DMS 273 treated with DMSO at 0.1 percent for 48 hours (cell line): Measurements from ENCODE around the gene NOL8.

Source experiments
- DNase-seq: peaks from one replicate; lab custom pipeline; 2025; lab: John Stamatoyannopoulos, UW

NOL8 gene

GRCh38 chr9:92325269-92325990 is at the start of gene NOL8, which contains the start of gene CENPP:
NOL8 (minus strand) TSS chr9:92325350; CDS start chr9:92324161, 1,189 bp downstream.
CENPP (plus strand) TSS chr9:92325953.
- DNase-seq: peak; percentile 84

GRCh38 chr9:92373167-92373566 is 48.0 kb upstream of the NOL8 start:
- DNase-seq: no peak

GRCh38 chr9:92369075-92369474 is 43.9 kb upstream of the NOL8 start:
- no peak for DNase-seq

GRCh38 chr9:92360083-92360482 is 34.9 kb upstream of the NOL8 start:
- no peak for DNase-seq

GRCh38 chr9:92359394-92359995 is 34.3 kb upstream of the NOL8 start:
- DNase-seq: no peak

GRCh38 chr9:92353051-92353450 is 27.9 kb upstream of the NOL8 start:
- no peak for DNase-seq

- no peak for DNase-seq
Measured at GRCh38 chr9:92350740-92351133, 25.6 kb upstream of the NOL8 start.

- DNase-seq: no peak
Measured at GRCh38 chr9:92349771-92350739, 24.9 kb upstream of the NOL8 start.

GRCh38 chr9:92345582-92345981 is 20.4 kb upstream of the NOL8 start:
- DNase-seq: no peak

GRCh38 chr9:92342825-92343488 is 17.8 kb upstream of the NOL8 start:
- DNase-seq: no peak

GRCh38 chr9:92341578-92341977 is 16.4 kb upstream of the NOL8 start:
- no peak for DNase-seq

- DNase-seq: no peak
Measured at GRCh38 chr9:92333282-92333634, 8.1 kb upstream of the NOL8 start.

- no peak for DNase-seq
Measured at GRCh38 chr9:92332577-92333281, 7.6 kb upstream of the NOL8 start.

GRCh38 chr9:92328225-92328624 is 3.1 kb upstream of the NOL8 start:
- DNase-seq: peak; percentile 51

- peak; percentile 16 for DNase-seq
Measured at GRCh38 chr9:92327283-92327850, 2.2 kb upstream of the NOL8 start.

- DNase-seq: no peak
Measured at GRCh38 chr9:92325991-92326500, 896 bp upstream of the NOL8 start.

GRCh38 chr9:92324889-92325268 is 271 bp downstream of the NOL8 start:
- DNase-seq: no peak

- DNase-seq: no peak
Measured at GRCh38 chr9:92324431-92324830, 719 bp downstream of the NOL8 start.

- DNase-seq: no peak
Measured at GRCh38 chr9:92315456-92315855, 9.7 kb downstream of the NOL8 start.

- no peak for DNase-seq
Measured at GRCh38 chr9:92313624-92314012, 11.5 kb downstream of the NOL8 start.
